ENCODE measurements around the gene ADAM10.
"Not testable (repeated sequence)": the region's sequence is repeated elsewhere in the genome, so short reads cannot be mapped to it uniquely, and the experiment has no call there.

Gene ADAM10

DNA sequence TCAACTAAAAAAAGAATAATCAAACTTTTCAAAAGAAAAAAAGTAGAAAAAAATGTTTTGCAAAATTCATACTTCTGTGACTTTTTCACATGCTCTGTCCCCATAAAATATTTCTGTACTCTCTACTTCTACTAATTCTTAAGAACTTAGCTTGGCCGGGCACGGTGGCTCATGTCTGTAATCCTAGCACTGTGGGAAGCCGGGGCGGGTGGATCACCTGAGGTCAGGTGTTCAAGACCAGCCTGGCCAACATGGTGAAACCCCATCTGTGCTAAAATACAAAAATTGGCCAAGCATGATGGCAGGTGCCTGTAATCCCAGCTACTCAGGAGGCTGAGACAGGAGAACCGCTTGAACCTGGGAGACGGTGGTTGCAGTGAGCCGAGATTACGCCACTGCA is 145.6 kb downstream of the ADAM10 start:
- H3K36me3 ChIP-seq (ENCODE audit: insufficient read depth, low read length) = peaks cover 29% of the 10 kb centered on the region
- not testable (repeated sequence) for H3K27me3 ChIP-seq (ENCODE audit: insufficient read depth, low read length); H3K9me3 ChIP-seq (ENCODE audit: low read length); H2AFZ ChIP-seq (ENCODE audit: low read depth, low read length); H3K4me1 ChIP-seq (ENCODE audit: insufficient read depth, low read length); H3K4me3 ChIP-seq (ENCODE audit: low read length)

DNA sequence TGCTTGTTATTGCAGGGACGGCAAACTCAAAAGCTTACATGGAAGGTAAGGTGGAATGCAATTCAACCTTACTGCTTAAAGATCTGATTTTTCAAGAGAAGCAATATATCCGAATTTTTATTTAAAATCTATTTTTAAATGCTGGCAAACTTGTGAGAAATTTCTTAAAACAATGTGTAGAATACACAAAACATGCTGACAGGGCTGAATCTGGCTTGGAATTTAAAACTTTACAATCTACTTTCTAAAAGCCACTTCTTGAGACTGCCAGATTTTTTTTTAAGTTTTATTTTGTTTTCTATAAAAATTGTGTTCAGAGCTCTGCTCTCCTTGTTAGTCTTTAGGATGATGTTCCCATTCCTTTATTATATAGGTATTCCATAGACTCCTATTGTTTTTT is 146.7 kb downstream of the ADAM10 start:
- Histone ChIP-seq H3K4me1 (ENCODE audit: insufficient read depth, low read length) (no peaks in the 10 kb centered on the region), H3K4me3 (ENCODE audit: low read length) (no peak overlapping the region), H3K27me3 (ENCODE audit: insufficient read depth, low read length) (no peaks in the 10 kb centered on the region), H2AFZ (ENCODE audit: low read depth, low read length) (no peak overlapping the region), H3K9me3 (ENCODE audit: low read length) (peaks cover 3% of the 10 kb centered on the region), H3K36me3 (ENCODE audit: insufficient read depth, low read length) (peaks cover 35% of the 10 kb centered on the region)

DNA sequence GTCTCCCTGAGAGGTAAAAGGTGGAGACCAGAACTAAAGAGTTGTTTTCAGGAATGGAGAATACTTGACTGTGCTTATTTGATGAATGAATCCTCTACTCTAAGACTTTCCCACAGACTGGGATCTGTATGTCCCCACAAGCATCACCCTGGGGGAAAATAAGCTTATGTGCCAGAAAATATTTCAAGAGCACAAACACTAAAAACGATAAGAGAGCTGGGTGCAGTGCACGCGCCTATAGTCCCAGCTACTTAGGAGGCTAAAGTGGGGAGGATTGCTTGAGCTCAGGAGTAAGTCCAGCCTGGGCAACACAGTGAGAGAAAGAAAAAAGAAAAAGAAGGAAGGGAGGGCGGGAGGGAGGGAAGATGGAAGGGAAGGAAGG is 150.7 kb downstream of the ADAM10 start:
- Histone ChIP-seq H2AFZ (ENCODE audit: low read depth, low read length) (no peak overlapping the region), H3K36me3 (ENCODE audit: insufficient read depth, low read length) (peaks cover 44% of the 10 kb centered on the region), H3K27me3 (ENCODE audit: insufficient read depth, low read length) (no peaks in the 10 kb centered on the region), H3K9me3 (ENCODE audit: low read length) (peaks cover 3% of the 10 kb centered on the region), H3K4me1 (ENCODE audit: insufficient read depth, low read length) (no peaks in the 10 kb centered on the region), H3K4me3 (ENCODE audit: low read length) (no peak overlapping the region)

DNA sequence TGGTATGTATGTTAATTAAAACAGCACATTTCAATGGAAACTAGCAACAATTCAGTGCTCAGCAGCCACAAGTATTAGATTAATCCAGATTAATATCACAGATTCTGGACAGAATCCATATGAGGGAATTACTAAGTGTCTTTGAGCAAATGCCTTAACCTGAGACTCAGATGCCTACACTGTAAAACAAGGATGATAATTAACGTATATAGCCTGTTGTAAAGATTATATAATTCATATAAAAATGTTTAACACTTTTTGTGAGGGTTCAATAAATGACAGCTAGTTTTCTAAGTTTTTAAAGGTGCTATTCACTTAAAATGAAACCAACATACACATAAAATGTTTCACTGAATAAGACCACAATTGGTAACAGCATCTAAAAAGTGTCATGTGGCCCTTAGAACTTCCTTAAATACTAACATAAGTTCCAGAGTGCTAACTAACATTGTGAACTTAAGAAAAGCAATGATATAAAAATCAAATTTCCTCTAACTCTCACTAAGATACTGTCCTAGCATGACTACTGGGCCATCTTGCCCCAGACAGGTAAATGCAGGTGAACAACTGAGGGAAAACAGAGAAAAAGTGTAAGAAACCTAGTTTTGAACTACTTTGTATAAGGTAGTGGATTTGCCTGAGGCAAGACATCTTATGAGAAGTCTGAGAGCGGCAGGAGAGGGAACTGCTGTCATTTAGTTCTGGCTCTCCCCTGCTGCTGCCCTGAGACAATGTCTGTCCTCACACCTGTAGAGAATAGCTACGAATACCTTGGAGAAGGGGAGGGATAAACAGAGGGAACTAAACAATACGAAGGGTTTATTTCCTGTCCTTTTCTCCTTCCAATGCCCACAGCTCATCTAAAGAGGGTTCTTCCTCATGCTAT is 151.3 kb downstream of the ADAM10 start:
- Histone ChIP-seq H3K4me3 (ENCODE audit: low read length) (no peak overlapping the region), H3K4me1 (ENCODE audit: insufficient read depth, low read length) (no peaks in the 10 kb centered on the region), H3K36me3 (ENCODE audit: insufficient read depth, low read length) (peaks cover 42% of the 10 kb centered on the region), H2AFZ (ENCODE audit: low read depth, low read length) (no peak overlapping the region), H3K27me3 (ENCODE audit: insufficient read depth, low read length) (no peaks in the 10 kb centered on the region), H3K9me3 (ENCODE audit: low read length) (peaks cover 3% of the 10 kb centered on the region)

DNA sequence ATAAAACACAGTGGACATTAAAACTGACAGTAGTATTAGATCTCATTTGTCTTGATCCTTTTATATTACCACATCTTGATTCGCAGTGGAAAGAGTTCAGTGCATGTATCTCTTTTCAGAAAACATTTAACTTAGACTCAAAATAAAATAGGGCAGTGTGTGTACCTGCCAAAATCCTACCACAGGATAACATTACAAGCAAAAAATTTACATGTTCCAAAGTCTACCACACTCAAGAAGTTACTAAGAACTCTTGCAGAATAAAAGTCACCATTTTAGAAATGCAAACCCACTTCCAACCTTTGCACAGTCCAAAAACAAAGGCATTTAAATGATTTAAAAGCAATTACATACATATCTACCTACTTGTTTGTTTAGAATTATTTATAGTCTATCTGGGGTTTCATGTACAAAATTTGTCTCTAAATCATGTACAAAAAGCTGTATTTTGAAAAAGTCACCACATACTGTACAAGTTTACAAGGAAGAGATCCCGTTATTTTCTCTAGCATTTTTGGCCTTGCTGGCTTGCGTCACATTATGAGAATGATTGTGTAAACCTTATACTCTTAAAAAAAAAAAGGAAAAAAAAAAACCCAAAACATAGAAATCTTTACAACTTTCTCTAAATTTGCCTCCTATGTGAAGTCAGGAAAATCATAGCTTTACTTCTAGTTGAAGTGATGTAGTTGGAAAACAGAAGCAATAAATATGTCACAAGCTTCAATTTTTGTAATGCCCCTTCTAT is 153.8 kb downstream of the ADAM10 start:
- H3K36me3 ChIP-seq (ENCODE audit: insufficient read depth, low read length) = peaks cover 30% of the 10 kb centered on the region
- H3K9me3 ChIP-seq (ENCODE audit: low read length) = no peaks in the 10 kb centered on the region
- H3K27me3 ChIP-seq (ENCODE audit: insufficient read depth, low read length) = no peaks in the 10 kb centered on the region
- no peak overlapping the region for H2AFZ ChIP-seq (ENCODE audit: low read depth, low read length)
- no peaks in the 10 kb centered on the region for H3K4me1 ChIP-seq (ENCODE audit: insufficient read depth, low read length)
- no peak overlapping the region for H3K4me3 ChIP-seq (ENCODE audit: low read length)

DNA sequence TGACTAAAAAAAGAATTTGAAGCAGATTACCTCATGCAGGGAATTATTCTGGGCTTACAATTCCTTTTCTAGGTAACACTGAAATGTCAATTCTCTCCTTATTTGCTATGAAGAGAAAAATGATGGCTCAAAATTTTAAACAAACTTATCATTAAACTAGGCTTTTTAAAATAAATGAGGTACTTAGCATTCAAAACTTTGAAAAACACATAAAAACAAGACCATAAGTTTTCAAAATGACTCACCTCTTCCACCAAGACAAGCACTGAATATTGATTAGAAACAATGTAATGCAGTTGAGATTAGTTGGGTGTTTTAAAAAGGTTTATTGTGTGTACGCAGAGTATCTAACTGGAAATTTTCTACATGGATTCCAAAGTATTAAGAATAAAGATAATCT is 154.6 kb downstream of the ADAM10 start:
- no peaks in the 10 kb centered on the region for H3K27me3 ChIP-seq (ENCODE audit: insufficient read depth, low read length)
- H3K9me3 ChIP-seq (ENCODE audit: low read length) = no peaks in the 10 kb centered on the region
- H3K4me1 ChIP-seq (ENCODE audit: insufficient read depth, low read length) = no peaks in the 10 kb centered on the region
- no peak overlapping the region for H3K4me3 ChIP-seq (ENCODE audit: low read length)
- no peak overlapping the region for H2AFZ ChIP-seq (ENCODE audit: low read depth, low read length)
- H3K36me3 ChIP-seq (ENCODE audit: insufficient read depth, low read length) = peaks cover 29% of the 10 kb centered on the region

DNA sequence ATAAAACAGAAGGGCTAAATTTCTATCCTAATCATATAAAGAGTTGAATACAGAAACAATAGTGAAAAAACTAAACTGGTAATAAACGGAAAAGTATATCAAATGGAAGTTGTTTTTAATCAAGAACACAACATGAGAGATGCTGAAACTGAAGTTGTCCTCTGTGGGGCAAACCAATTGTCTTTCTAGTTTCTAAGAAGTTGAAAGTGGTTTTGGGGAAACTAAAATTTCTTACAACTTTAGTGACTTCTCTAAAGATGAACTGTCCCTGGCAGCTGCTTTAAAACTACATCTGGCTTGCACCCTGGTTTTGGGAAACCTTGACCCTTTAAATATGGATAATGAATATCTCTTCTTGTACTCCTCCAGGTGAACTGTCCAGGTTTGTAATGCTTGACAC is 155.6 kb downstream of the ADAM10 start:
- no peak overlapping the region for H2AFZ ChIP-seq (ENCODE audit: low read depth, low read length)
- no peaks in the 10 kb centered on the region for H3K27me3 ChIP-seq (ENCODE audit: insufficient read depth, low read length)
- H3K4me3 ChIP-seq (ENCODE audit: low read length) = no peak overlapping the region
- H3K4me1 ChIP-seq (ENCODE audit: insufficient read depth, low read length) = no peaks in the 10 kb centered on the region
- H3K36me3 ChIP-seq (ENCODE audit: insufficient read depth, low read length) = peaks cover 25% of the 10 kb centered on the region
- no peaks in the 10 kb centered on the region for H3K9me3 ChIP-seq (ENCODE audit: low read length)

DNA sequence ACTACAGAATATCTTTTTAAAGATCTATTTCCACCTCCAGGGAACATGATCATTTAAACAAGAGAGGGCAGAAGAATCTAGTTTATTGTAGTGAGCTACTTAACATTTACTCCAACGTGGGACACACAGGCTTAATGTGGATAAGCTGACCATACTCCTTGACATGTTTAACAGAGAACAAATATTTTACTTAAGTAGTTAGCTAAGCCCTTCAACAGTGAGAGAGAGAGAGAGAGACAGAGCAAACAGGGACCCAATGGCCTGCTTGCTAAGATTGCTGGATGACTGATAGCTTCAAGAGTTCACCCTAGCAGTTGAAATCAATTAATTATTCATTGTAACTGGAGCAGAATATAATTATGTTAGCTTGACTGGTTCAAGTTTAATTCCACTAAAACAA is 158.6 kb downstream of the ADAM10 start:
- peaks cover 9% of the 10 kb centered on the region for H3K36me3 ChIP-seq (ENCODE audit: insufficient read depth, low read length)
- no peaks in the 10 kb centered on the region for H3K4me1 ChIP-seq (ENCODE audit: insufficient read depth, low read length)
- no peaks in the 10 kb centered on the region for H3K27me3 ChIP-seq (ENCODE audit: insufficient read depth, low read length)
- no peaks in the 10 kb centered on the region for H3K9me3 ChIP-seq (ENCODE audit: low read length)
- no peak overlapping the region for H3K4me3 ChIP-seq (ENCODE audit: low read length)
- no peak overlapping the region for H2AFZ ChIP-seq (ENCODE audit: low read depth, low read length)

DNA sequence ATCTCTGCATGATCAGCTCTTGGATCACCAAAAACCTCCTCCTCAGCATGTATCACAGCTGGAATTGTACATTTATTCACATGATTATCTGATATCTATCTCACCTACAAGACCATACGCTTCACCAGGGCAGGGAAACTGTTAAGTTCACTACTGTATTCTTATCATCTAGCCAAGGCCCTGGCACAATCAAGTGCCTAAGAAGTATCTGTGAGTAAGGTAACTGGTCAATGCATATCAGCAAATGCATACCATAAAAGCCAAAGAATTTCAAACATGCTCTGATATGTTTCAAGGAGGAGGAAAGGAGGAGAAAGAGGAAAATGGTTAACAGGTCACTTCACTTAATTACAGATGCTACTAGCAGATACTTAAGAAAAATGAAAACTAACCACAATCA is 159.3 kb downstream of the ADAM10 start:
- Histone ChIP-seq H3K4me1 (ENCODE audit: insufficient read depth, low read length) (no peaks in the 10 kb centered on the region), H3K4me3 (ENCODE audit: low read length) (no peak overlapping the region), H2AFZ (ENCODE audit: low read depth, low read length) (no peak overlapping the region), H3K9me3 (ENCODE audit: low read length) (no peaks in the 10 kb centered on the region), H3K36me3 (ENCODE audit: insufficient read depth, low read length) (peaks cover 9% of the 10 kb centered on the region), H3K27me3 (ENCODE audit: insufficient read depth, low read length) (no peaks in the 10 kb centered on the region)

DNA sequence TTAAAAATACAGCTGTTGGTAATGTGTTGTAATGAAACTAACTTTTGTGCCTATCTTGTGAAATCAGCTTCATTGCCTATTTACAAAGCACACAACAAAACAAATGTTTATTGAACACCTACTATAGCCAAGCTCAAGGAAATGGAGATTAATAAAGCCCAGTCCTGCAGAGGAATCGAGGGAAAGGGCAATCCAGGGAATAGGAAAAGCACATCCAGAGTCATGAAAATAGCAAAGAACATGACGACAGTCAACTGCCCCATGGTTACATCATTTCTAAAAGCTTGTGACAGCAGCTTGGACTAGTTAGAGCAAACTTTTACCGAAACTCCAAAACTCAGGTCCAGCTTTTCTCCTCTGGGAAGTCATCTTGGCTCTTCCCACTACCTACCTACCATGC is 160.5 kb downstream of the ADAM10 start:
- peaks cover 3% of the 10 kb centered on the region for H3K36me3 ChIP-seq (ENCODE audit: insufficient read depth, low read length)
- no peak overlapping the region for H3K4me3 ChIP-seq (ENCODE audit: low read length)

DNA sequence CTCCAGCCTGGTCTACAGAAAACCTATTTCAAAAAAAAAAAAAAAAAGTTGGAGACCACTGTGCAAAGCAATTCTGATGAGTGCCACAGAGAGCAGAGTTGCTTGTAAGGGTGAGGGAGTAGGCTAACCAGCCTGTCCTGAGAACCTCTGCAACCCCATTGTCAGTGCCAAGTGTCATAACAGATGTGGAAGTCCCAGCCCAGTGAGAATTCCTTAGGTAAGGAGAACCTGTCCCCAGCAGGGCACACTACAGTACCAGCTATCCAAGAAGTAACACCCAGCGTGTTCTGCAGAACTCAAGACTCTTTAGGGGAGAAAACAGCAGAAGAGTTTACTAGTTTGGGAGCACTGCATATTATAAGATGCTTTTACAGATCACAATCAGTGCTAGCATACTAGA is 161.4 kb downstream of the ADAM10 start:
- Histone ChIP-seq H3K4me1 (ENCODE audit: insufficient read depth, low read length) (no peaks in the 10 kb centered on the region), H3K36me3 (ENCODE audit: insufficient read depth, low read length) (no peaks in the 10 kb centered on the region), H3K27me3 (ENCODE audit: insufficient read depth, low read length) (no peaks in the 10 kb centered on the region), H3K4me3 (ENCODE audit: low read length) (no peak overlapping the region), H2AFZ (ENCODE audit: low read depth, low read length) (no peak overlapping the region), H3K9me3 (ENCODE audit: low read length) (no peaks in the 10 kb centered on the region)

More for the DNA sequence above, 160.5 kb downstream of the ADAM10 start:
- no peaks in the 10 kb centered on the region for H3K4me1 ChIP-seq (ENCODE audit: insufficient read depth, low read length)
- no peaks in the 10 kb centered on the region for H3K27me3 ChIP-seq (ENCODE audit: insufficient read depth, low read length)
- no peaks in the 10 kb centered on the region for H3K9me3 ChIP-seq (ENCODE audit: low read length)
- H2AFZ ChIP-seq (ENCODE audit: low read depth, low read length) = no peak overlapping the region

DNA sequence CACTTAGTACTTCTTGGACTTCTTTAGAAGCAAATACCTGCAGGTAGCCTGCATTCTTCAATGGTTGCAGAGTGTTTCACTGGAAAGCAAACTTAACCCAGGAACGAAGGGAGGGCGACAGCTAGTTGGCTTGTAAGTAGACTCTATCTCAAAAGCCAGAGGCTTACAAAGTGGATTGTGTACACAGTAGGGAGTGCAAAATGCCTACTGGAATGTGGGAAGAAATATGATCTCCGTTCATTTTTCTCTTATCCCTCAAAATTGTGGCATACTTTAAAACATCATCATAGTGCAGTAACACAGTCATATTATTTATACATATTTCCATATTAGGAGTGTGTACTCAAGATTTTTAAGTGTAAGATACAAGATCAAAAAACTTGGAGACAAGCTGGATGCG is 162.0 kb downstream of the ADAM10 start:
- Histone ChIP-seq H2AFZ (ENCODE audit: low read depth, low read length) (no peak overlapping the region), H3K4me1 (ENCODE audit: insufficient read depth, low read length) (no peaks in the 10 kb centered on the region), H3K36me3 (ENCODE audit: insufficient read depth, low read length) (no peaks in the 10 kb centered on the region), H3K9me3 (ENCODE audit: low read length) (no peaks in the 10 kb centered on the region), H3K4me3 (ENCODE audit: low read length) (no peak overlapping the region), H3K27me3 (ENCODE audit: insufficient read depth, low read length) (no peaks in the 10 kb centered on the region)

DNA sequence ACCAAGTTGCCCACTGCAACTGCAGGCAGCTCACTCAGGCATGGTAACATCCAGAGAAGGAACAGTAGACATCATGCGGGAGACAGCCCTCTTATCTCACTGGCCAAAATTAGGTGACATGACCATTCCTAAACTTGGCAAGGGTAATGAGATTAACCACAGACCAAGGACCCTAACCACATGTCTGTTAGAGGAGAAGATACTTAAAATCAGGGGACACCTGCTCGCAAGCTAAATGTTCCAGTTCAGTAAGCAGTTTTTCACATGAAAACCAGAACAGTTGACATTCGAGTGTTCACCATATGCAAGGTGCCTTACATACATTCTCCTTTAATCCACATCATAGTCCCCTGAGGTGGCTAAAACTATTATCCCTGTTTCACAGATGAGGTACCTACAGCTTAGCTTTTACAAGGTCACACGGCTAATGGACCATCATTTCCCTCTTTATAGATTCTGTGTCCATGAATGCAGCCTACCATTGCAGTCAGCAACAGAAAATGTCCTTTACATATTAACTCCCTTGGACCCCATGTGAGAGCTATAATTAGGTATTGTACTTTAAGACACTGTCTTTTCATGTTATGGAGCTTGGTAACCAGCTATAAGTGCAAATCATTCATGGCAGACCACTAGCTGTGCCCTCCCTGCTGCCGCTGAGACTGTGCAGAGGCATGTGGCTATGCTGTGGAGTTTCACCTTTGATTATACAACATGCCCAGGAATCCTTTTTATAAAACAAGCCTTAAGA is 163.6 kb downstream of the ADAM10 start:
- Histone ChIP-seq H2AFZ (ENCODE audit: low read depth, low read length) (no peak overlapping the region), H3K4me3 (ENCODE audit: low read length) (no peak overlapping the region), H3K9me3 (ENCODE audit: low read length) (no peaks in the 10 kb centered on the region), H3K4me1 (ENCODE audit: insufficient read depth, low read length) (no peaks in the 10 kb centered on the region), H3K36me3 (ENCODE audit: insufficient read depth, low read length) (no peaks in the 10 kb centered on the region), H3K27me3 (ENCODE audit: insufficient read depth, low read length) (no peaks in the 10 kb centered on the region)
